Prostate gland (tissue), 2 donors: ENCODE data around the gene PACS1.

Experiments used
- POLR2A ChIP-seq: fragments of 450-650 bp; IDR thresholded peaks from one replicate; pipeline ENCODE4 v1.6.1; 2016; ENCODE audit warnings: antibody characterized with exemption, mild to moderate bottlenecking
- POLR2AphosphoS5 ChIP-seq: sonication (generic); formaldehyde crosslinking; IDR thresholded peaks from one replicate; pipeline ENCODE4 v1.6.1; 2017; ENCODE audit warnings: antibody characterized with exemption
- TF ChIP-seq, protein P1 (sequence below), 4 experiments: fragments of 200-600 bp in 2 of 4; fragments of 450-650 bp in 2 of 4; sonication (generic) in 2 of 4; IDR thresholded peaks; 1 replicate in 3 of 4; 2 replicates in 1 of 4; pipeline ENCODE4 v1.5.1; 2016 to 2019; ENCODE audit warnings: antibody characterized with exemption in 4 of 4, mild to moderate bottlenecking in 2 of 4, moderate library complexity in 2 of 4

DNA sequence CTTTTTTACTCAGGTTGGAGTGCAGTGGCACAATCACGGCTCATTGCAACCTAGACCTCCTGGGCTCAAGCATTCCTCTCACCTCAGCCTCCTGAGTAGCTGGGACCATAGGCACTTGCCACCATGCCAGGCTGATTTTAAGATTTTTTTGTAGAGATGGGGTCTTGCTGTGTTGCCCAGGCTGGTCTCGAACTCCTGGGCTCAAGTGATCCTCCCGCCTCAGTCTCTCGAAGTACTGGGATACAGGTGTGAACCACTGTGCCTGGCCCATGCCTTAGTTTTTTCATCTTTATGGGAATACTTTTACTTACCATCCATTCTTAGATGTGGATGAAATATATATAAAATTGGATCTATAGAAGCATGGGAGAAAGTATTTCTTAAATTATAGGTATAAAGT lies 5.2 kb downstream of the PACS1 start:
- TF ChIP-seq, protein P1, sequence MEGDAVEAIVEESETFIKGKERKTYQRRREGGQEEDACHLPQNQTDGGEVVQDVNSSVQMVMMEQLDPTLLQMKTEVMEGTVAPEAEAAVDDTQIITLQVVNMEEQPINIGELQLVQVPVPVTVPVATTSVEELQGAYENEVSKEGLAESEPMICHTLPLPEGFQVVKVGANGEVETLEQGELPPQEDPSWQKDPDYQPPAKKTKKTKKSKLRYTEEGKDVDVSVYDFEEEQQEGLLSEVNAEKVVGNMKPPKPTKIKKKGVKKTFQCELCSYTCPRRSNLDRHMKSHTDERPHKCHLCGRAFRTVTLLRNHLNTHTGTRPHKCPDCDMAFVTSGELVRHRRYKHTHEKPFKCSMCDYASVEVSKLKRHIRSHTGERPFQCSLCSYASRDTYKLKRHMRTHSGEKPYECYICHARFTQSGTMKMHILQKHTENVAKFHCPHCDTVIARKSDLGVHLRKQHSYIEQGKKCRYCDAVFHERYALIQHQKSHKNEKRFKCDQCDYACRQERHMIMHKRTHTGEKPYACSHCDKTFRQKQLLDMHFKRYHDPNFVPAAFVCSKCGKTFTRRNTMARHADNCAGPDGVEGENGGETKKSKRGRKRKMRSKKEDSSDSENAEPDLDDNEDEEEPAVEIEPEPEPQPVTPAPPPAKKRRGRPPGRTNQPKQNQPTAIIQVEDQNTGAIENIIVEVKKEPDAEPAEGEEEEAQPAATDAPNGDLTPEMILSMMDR (IDR thresholded peaks at IDR 0.05), result no peak
- TF ChIP-seq POLR2A (no peak), POLR2AphosphoS5 (no peak)
